Epithelial cell of proximal tubule (primary cell): ENCODE results near the gene DDX46. TPM values are rescaled to one million over a fixed set of nuclear protein-coding genes. Genes with fewer than 3 reads are reported as not detected.

Experiments
- DNase-seq: peaks from one replicate; pipeline ENCODE4 v3.0.0-alpha.2; 2011; ENCODE audit warnings: low read depth
- H3K4me3 ChIP-seq: 2 replicates; pipeline ENCODE4 v1.5.1; 2011; ENCODE audit warnings: low read depth, mild to moderate bottlenecking, low read length
- CTCF ChIP-seq: conservative IDR thresholded peaks from 2 replicates; pipeline ENCODE4 v1.5.1; 2012; ENCODE audit warnings: low read depth, mild to moderate bottlenecking, low read length
- total RNA-seq: library from RNA; depleted of rRNA; stranded (reverse); fragments of >200 nt; gene quantifications from 2 replicates; pipeline ENCODE4 v1.2.3, GENCODE V29; 2015

Gene DDX46
- total RNA-seq, 1 donor from 2014 or later: 30.4 TPM

- DNase-seq: no peak
- H3K4me3 ChIP-seq: no peak overlapping the region
- TF ChIP-seq CTCF: no peak
Measured at GRCh38 chr5:134857401-134857800, 98.8 kb downstream of the DDX46 start.

- H3K4me3 ChIP-seq: no peak overlapping the region
- DNase-seq: no peak
- TF ChIP-seq CTCF: no peak
Measured at GRCh38 chr5:134864707-134865106, 106.1 kb downstream of the DDX46 start.

- no peak for TF ChIP-seq CTCF
- DNase-seq: no peak
- peak overlapping the region; percentile 90 for H3K4me3 ChIP-seq
Measured at GRCh38 chr5:134873494-134873893, 114.9 kb downstream of the DDX46 start.

- TF ChIP-seq CTCF: no peak
- H3K4me3 ChIP-seq: peak within 1 kb of the TSS; percentile 90
- DNase-seq: no peak
Measured at GRCh38 chr5:134873987-134874830, 115.6 kb downstream of the DDX46 start, which contains the start of gene TXNDC15. Gene TXNDC15 (plus strand): TSS chr5:134874371. CDS start chr5:134874428, 57 bp downstream.

- TF ChIP-seq CTCF: no peak
- DNase-seq: peak; percentile 35
- H3K4me3 ChIP-seq: peak overlapping the region; percentile 90
Measured at GRCh38 chr5:134874831-134875655, 116.5 kb downstream of the DDX46 start.

- no peak for DNase-seq
- no peak for TF ChIP-seq CTCF
- H3K4me3 ChIP-seq: no peak overlapping the region
Measured at GRCh38 chr5:134877159-134877558, 118.6 kb downstream of the DDX46 start.
